T-helper 1 cell (primary cell): ENCODE data around the gene POT1.
A peak's percentile ranks its signal among the peaks of the same experiment; 100 is the strongest.
"Not testable (repeated sequence)": the region's sequence is repeated elsewhere in the genome, so short reads cannot be mapped to it uniquely, and the experiment has no call there.

Experiments used
- DNase-seq, 5 donors: peaks; one replicate each; pipeline ENCODE4 v3.0.0-alpha.2; 2012 to 2020
- total RNA-seq, 4 donors: gene quantifications; one replicate each; lab custom pipeline; 2026; lab: John Stamatoyannopoulos, UW

Gene POT1
- 22.5 to 37.0 (median 27.3) reads per million in 4 donors for total RNA-seq

- DNase-seq: peak; percentile 94 to 98 (median 96)
These were observed at the start of gene POT1 for GRCh38 chr7:124929467-124930172. Gene POT1, minus strand, starts transcription at chr7:124929825. Its CDS starts 32,652 bp downstream, at chr7:124897173.

DNA sequence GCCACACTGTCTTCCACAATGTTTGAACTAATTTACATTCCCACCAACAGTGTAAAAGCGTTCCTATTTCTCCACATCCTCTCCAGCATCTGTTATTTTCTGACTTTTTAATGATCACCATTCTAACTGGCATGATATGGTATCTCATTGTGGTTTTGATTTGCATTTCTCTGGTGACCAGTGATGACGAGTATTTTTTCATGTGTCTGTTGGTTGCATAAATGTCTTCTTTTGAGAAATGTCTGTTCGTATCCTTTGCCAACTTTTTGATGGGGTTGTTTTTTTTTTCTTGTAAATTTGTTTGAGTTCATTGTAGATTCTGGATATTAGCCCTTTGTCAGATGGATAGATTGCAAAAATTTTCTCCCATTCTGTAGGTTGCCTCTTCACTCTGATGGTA is 45.5 kb upstream of the POT1 start:
- not testable (repeated sequence) for DNase-seq

DNA sequence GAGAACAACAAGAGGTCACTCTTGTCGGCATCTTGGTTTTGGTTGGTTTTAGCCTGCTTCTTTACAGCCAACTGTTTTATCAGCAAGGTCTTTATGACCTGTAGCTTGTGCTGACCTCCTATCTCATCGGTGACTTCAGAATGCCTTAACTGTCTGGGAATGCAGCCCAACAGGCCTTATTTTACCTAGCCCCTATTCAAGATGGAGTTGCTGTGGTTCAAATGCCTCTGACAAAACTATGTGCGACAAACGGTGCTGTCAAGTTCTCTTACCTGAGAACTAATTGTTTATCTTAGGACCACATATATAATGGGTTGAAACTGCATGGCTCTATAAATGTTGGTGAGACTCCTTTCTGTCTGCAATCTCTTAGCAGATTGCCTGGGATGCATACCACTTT is 35.9 kb upstream of the POT1 start:
- no peak for DNase-seq

DNA sequence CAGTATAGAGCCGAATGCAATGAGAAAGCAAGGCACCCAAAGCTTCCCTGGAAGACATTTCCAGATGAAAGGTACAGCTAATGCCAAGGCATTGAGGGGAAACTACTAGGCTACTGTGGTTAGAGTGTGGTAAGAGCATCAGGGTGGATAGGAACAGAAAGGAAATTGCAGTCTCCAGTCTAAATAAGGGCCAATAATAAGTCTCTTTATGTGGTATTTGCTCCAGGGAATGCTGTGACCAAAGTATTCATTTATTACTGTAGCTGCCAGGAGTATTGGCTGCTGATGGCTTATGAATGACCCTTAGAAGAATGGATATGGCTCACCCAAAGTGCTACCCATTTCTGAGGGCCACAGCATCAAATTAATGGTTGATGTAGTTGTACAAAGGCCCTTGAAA is 30.1 kb upstream of the POT1 start:
- DNase-seq: no peak

GRCh38 chr7:124957952-124958351 is 28.3 kb upstream of the POT1 start:
- not testable (repeated sequence) for DNase-seq

DNA sequence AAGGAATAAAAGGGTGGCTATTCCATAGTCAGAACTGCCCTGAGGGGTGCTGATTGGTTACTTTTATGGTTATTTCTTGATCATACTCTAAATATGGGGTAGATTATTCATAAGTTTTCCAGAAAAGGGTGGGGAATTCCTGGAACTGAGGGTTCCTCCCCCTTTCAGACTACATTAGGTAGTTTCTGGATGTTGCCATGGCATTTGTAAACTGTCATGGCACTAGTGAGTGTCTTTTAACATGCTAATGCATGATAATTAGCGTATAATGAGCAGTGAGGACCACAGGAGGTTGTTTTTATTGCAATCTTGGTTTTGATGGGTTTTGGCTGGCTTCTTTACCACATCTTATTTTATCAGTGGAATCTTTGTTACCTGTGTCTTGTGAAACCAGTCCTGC is 26.5 kb upstream of the POT1 start:
- DNase-seq: no peak

- no peak for DNase-seq
These were observed 25.2 kb upstream of the POT1 start for GRCh38 chr7:124954790-124955189.

GRCh38 chr7:124945680-124946079 is 16.1 kb upstream of the POT1 start:
- DNase-seq: no peak

DNA sequence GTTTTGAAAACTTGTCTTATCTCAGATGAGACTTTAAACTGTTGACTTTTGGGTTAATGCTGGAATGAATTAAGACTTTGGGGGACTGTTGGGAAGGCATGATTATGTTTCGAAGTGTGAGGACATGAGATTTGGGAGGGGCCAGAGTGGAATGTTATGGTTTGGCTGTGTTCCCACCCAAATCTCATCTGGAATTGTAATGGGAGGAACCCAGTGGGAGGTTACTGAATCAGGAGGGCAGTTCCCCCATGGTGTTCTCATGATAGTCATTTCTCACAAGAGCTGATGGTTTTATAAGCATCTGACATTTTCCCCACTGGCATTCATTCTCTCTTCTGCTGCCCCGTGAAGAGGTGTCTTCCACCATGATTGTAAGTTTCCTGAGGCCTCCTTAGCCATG is 13.8 kb upstream of the POT1 start:
- DNase-seq: no peak

- no peak for DNase-seq
These were observed 12.8 kb upstream of the POT1 start for GRCh38 chr7:124942399-124942798.

GRCh38 chr7:124940306-124940705 is 10.7 kb upstream of the POT1 start:
- DNase-seq: no peak

DNA sequence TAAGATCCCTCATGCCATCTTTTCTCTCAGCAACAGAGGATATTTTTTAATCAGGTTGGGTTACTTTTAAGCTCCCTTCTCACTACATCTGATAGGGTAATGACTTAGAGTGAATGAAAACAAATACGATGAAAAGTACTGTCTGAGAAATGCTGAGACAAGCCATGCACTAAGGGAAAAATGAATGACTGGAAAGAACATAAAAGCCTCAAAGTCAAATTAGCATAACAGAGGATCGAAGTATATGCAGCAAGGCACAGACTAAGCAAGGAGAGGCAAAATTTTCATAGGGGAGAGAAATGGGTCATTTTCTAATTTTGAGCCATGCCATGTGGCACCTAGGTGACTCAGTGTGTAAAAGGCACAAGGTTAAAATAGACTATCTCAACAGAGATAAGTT is 8.5 kb upstream of the POT1 start:
- DNase-seq: no peak

- DNase-seq: no peak
These were observed 7.5 kb upstream of the POT1 start for GRCh38 chr7:124937076-124937475.

- DNase-seq: no peak
These were observed 5.2 kb upstream of the POT1 start for GRCh38 chr7:124934841-124935240.

DNA sequence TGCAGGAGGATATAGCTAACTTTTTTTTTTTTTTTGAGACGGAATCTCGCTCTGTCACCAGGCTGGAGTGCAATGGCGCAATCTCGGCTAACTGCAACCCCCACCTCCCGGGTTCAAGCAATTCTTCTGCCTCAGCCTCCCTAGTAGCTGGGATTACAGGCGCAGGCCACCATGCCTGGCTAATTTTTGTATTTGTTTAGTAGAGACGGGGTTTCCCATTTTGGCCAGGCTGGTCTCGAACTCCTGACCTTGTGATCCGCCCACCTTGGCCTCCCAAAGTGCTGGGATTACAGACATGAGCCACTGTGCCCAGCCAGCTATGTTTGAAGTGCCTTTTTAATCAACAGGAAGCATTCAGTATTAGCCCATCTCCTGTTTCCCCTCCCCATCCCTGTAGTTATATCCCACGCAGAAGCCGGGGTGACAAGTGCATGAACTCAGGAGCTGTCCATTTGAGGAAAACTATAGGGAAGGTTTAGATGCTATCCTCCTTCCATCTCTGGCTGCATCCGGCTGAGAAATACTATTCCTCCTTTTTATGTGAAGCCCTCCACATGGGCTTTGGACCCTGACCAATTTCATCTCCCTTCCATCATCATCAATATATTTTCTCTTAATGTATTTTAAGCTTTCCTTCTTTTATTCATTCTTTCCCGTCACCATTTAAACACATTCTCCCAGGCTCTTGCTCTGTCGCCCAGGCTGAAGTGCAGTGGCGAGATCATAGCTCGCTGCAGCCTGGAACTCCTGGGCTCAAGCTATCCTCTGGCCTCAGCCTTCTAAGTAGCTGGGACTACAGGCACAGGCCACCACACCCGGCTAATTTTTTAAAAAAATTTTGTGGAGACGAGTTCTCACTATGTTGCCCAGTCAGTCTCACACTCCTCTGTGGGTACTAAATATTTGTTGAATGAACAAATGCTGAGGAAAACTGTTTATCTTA is 1.3 kb upstream of the POT1 start:
- DNase-seq: no peak

- DNase-seq: no peak
These were observed 573 bp upstream of the POT1 start for GRCh38 chr7:124930173-124930623.

DNA sequence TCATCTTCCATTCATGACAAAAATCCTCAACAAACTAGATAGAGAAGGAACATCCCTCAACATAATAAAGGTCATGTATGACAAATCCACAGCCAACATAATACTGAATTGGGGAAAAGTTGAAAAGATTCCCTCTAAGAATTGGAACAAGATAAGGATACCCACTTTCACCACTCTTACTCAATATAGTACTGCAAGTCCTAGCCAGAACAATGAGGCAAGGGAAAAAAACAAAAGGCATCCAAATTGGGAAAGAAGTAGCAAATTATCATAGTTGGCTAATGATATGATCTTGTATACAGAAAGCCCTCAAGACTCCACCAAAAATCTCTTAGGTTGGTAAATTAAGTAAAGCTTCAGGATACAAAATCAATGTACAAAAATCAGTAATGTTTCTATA is 4.7 kb downstream of the POT1 start:
- no peak for DNase-seq

- DNase-seq: no peak
These were observed 7.4 kb downstream of the POT1 start for GRCh38 chr7:124922200-124922599.

DNA sequence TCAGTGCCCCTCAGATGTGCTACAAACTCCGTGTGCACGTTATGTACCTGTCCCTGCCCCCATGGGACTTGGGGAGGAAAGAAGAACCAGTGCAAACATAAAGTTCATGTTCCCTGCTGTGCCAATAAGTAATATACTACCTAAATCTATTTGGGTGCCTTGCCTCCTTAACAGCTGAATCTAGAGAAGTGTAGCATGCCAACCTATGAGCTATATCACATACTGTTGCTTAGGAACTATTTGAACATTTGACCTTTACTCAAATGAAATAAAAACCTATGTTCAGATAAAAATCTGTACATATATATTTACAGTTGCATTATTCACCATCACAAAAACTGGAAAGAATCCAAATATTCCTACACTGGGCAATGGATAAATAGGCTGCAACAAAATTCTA is 9.8 kb downstream of the POT1 start:
- DNase-seq: no peak

- no peak for DNase-seq
These were observed 11.0 kb downstream of the POT1 start for GRCh38 chr7:124918662-124919061.

DNA sequence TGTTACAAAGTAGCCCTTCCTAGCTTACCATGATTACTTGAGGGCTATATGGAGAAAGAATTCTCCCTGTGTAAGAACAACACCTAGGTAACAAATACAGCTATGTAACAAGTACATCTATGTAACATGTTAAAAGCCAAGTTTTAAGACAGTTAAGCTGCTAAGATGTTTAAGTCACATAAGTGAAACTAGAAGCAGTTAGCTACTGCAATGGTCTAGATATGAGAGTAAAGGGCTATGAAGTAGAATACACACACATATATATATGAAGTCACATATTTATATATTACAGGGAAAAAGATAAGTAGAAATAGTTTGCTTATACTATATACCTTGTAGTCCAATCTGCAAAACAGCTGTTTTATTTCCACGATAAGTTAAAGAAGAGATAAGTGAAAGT is 14.4 kb downstream of the POT1 start:
- no peak for DNase-seq

DNA sequence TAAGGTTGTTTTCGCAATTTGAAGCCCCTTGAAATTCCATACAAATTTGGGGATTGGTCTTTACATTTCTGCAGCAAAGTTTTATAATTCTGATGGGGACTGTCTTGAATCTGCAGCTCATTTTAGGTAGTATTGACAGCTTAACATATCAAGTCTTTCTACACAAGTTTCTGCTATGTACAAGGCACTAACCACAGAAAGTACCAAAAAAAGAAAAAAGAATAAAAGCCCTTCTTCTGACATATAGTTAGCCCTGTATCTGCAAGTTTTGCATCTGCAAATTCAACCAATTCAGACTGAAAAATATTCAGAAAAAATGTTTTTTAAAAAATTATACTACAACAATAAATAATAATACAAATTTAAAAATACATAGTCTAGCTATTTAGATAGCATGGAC is 15.3 kb downstream of the POT1 start:
- no peak for DNase-seq

GRCh38 chr7:124912972-124913371 is 16.7 kb downstream of the POT1 start:
- no peak for DNase-seq

DNA sequence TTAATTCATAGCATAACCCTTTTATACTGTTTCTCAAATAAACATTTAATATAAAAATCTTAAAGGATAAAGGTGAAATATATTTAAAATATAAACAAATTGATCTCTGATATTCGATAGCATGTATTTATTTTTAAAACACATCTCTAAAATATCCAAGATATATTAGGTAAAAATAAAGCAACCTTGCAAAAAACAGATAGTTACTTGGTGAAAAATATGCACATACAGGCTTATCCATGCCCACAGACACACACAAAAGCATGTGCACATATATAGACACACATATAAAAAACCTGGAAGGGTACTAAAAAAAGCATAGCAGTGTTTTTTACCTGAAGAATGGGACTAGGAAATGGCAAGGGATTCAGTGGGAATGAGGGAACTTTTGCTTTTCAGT is 19.8 kb downstream of the POT1 start:
- no peak for DNase-seq
